COR-L47 (cell line): ENCODE measurements around the gene GALR2.

Experiments used
- DNase-seq: peaks from one replicate; lab custom pipeline; 2025; lab: John Stamatoyannopoulos, UW

GALR2 gene

DNA sequence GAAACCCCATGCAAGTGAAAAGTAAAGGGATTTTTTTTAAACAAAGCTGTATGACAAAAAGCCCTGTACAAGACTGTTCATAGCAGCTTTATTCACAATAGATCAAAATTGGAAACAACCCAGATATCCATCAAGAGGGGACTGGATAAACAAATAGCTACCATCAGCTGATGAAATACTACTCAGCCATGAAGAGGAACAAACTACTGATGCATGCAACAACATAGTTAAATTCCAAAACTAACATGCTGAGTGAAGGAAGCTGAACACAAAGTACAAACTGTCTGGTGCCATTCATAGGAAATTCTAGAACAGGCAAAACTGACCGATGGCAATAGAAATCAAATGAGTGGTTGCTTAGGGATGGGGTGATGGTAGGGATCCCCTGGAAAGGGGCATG is 51.3 kb downstream of the GALR2 start:
- no peak for DNase-seq
